Right lobe of liver (tissue), 6 donors: Measurements from ENCODE around the gene SH3RF3. TPM values are rescaled to one million over a fixed set of nuclear protein-coding genes. Genes with fewer than 3 reads are reported as not detected.

ENCODE experiments used
- ATAC-seq, 4 donors: fragments of 200-7000 bp; cut with Tn5 transposase; one replicate each; pipeline ENCODE4 v1.9.1; 2020; ENCODE audit warnings: mild to moderate bottlenecking in 4 of 4, moderate library complexity in 4 of 4
- DNase-seq, 3 donors: peaks; one replicate each; pipeline ENCODE4 v3.0.0-alpha.2; 2020
- H3K27ac ChIP-seq, 3 donors: fragments of 200-600 bp; one replicate each; pipeline ENCODE4 v1.8.0; 2022
- H3K27me3 ChIP-seq, 2 donors: fragments of 200-600 bp; one replicate each; pipeline ENCODE4 v1.8.0; 2022
- H3K36me3 ChIP-seq, 4 donors: fragments of 200-600 bp; sonication (generic) in 1 of 4; one replicate each; pipeline versions ENCODE4 v1.5.1 to v1.8.0; 2017 to 2022; ENCODE audit warnings: control low read depth in 1 of 4
- H3K4me1 ChIP-seq, 4 donors: fragments of 200-600 bp; sonication (generic) in 1 of 4; one replicate each; pipeline versions ENCODE4 v1.5.1 to v1.8.0; 2017 to 2022; ENCODE audit warnings: control low read depth in 1 of 4
- H3K4me3 ChIP-seq, 3 donors: fragments of 200-600 bp; one replicate each; pipeline ENCODE4 v1.8.0; 2022
- H3K9me3 ChIP-seq, 4 donors: fragments of 200-600 bp; sonication (generic) in 1 of 4; one replicate each; pipeline versions ENCODE4 v1.5.1 to v1.8.0; 2017 to 2022; ENCODE audit warnings: control low read depth in 1 of 4
- POLR2A ChIP-seq: fragments of 450-650 bp; IDR thresholded peaks from one replicate; pipeline ENCODE4 v1.6.1; 2017; ENCODE audit warnings: antibody characterized with exemption, mild to moderate bottlenecking
- WGBS: methylation state at CpG from one replicate; pipeline ENCODE4 v1.1.6; 2018; ENCODE audit warnings: low coverage, low lambda C conversion rate; ENCODE audit not compliant: insufficient coverage; ENCODE audit errors: missing lambda C conversion rate; 5-methylcytosine and 5-hydroxymethylcytosine counted together
- intact Hi-C, 2 donors: fragments of 100-400 bp; cut with DNase I; formaldehyde crosslinking; loops; one replicate each; pipeline versions ENCODE4 v1.11.2 to v1.14.1; 2022
- total RNA-seq, 6 experiments: library from RNA; depleted of rRNA in 2 of 6; stranded (reverse); fragments of >200 nt in 2 of 6; fragmentation: NEBNext Ultra II Directional in 3 of 6; extraction: Animal tissue kit (Norgen Biotek cat#: 25700) in 3 of 6; gene quantifications; one replicate each; pipeline versions ENCODE4 v1.1.0 to v1.2.4, GENCODE V29; 2016 to 2023
- TF ChIP-seq, protein P1 (sequence below), 4 donors: fragments of 200-600 bp in 3 of 4; fragments of 450-650 bp in 1 of 4; IDR thresholded peaks; one replicate each; pipeline versions ENCODE4 v1.5.1 to v1.8.0; 2016 to 2022; ENCODE audit warnings: antibody characterized with exemption in 4 of 4, mild to moderate bottlenecking in 2 of 4
- donor health status: DM: no; HTN: yes; CAD: no.
- donor health status: DM: no; HTN: no; CAD: no.
- donor health status: DM: no; HTN: no; CAD: no.
- donor health status: DM: no; HTN: yes; CAD: no.
- donor health status: DM: no; HTN: yes; CAD: no.

The SH3RF3 gene
- total RNA-seq, 6 experiments from 2014 or later, result 0.68 to 1.6 (median 1.2) TPM

DNA sequence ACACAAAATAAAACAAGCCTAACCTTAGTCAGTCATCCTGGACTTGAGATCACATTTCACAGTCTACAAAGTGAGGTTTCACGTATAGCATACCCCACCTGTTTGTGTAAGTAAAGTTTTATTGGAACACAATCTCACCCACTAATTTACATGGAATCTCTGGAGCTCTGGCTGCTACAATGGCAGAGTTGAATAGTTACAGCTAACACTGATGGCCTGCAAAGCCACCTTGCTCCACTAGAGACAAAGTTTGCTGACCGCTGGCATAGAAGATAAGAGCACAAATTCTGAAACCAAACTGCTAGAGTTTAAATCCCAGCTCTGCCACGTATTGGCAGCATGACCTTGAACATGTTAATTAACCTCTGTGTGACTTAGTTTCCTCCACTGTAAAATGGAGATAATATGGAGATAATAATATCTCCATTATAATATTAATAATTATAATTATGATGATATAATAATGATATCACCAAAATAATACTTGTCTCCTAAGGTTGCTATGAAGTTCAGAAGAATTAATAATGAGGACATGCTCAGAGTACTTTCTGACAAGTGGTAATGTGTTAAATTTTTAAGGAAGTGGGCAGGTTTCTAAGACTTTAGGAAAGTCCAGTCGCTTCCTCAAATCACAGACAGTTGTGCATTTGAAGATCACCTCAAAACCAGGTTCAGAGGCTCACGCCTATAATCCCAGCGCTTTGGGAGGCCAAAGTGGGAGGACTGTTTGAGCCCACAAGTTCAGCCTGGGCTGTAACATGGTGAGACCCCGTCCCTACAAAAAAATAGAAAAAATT is 204.6 kb downstream of the SH3RF3 start:
- Histone ChIP-seq H3K36me3 (no peaks in the 10 kb centered on the region), H3K27ac (no peak overlapping the region), H3K4me3 (no peak overlapping the region), H3K4me1 (no peaks in the 10 kb centered on the region), H3K27me3 (no peaks in the 10 kb centered on the region), H3K9me3 (no peaks in the 10 kb centered on the region)
- DNase-seq, result no peak
- 49% methylated on average over 5 of the region's 7 CpGs for WGBS
- ATAC-seq, result peak in 2 of 4 donors; percentile 25 to 36
- TF ChIP-seq, protein P1, sequence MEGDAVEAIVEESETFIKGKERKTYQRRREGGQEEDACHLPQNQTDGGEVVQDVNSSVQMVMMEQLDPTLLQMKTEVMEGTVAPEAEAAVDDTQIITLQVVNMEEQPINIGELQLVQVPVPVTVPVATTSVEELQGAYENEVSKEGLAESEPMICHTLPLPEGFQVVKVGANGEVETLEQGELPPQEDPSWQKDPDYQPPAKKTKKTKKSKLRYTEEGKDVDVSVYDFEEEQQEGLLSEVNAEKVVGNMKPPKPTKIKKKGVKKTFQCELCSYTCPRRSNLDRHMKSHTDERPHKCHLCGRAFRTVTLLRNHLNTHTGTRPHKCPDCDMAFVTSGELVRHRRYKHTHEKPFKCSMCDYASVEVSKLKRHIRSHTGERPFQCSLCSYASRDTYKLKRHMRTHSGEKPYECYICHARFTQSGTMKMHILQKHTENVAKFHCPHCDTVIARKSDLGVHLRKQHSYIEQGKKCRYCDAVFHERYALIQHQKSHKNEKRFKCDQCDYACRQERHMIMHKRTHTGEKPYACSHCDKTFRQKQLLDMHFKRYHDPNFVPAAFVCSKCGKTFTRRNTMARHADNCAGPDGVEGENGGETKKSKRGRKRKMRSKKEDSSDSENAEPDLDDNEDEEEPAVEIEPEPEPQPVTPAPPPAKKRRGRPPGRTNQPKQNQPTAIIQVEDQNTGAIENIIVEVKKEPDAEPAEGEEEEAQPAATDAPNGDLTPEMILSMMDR (IDR thresholded peaks at IDR 0.05), result peak in 3 of 4 donors; percentile 17 to 29 (median 17)
- no peak for TF ChIP-seq POLR2A
- intact Hi-C loops, result no loop called here

DNA sequence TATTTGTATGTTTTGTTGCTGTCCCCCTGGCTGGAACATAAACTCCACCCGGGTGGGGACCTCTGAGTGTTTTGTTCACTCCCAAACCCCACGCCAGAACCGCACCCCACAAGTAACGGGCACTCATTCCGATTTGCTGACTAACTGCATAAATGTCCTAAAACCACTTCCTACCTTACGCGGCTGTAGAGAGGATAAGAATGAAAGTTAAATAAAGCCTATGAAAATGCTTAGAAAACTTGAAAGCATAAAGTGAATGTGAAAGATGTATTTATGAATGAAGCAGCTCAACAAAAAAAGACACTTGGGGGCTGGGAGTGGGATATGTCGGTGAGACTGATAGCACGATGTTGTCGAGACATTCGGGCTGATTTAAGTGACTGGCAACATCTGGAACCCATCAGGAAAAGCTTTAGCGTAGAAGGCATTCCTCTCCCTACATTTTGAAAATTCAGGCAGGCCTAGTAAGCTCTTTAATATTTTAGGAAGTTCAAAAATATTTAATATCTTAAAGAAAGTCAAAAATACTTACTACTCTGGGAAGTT is 206.7 kb downstream of the SH3RF3 start:
- no peaks in the 10 kb centered on the region for H3K36me3 ChIP-seq
- no peaks in the 10 kb centered on the region for H3K4me1 ChIP-seq
- no peak for ATAC-seq
- H3K27me3 ChIP-seq, result no peaks in the 10 kb centered on the region
- TF ChIP-seq, protein P1 (IDR thresholded peaks at IDR 0.05), result no peak
- TF ChIP-seq POLR2A, result no peak
- no peaks in the 10 kb centered on the region for H3K9me3 ChIP-seq
- no peak for DNase-seq
- intact Hi-C loops, result no loop called here
- no peak overlapping the region for H3K27ac ChIP-seq
- 45% methylated on average over 12 of the region's 12 CpGs for WGBS
- H3K4me3 ChIP-seq, result no peak overlapping the region

DNA sequence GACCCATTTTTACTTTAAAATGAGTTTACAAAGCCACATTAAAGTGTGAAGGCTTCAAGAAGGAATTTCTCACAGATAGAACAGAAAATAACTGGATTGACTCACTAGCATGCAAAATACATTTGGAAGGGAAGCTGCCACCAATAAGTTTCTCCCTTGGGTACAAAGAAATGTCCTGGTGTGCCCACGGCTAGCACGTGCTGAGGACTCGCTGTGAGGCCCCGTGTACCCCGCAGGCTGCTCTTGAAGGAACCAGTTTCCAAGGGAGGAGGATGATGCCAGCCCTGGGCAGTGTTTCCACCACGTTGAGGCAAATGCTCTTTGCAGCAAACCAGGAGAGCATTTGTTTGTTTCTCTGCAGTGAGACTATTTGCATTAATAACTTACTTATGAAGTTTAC is 207.3 kb downstream of the SH3RF3 start:
- no peaks in the 10 kb centered on the region for H3K9me3 ChIP-seq
- no peaks in the 10 kb centered on the region for H3K4me1 ChIP-seq
- intact Hi-C loops, result no loop called here
- WGBS, result 32% methylated on average over 4 of the region's 6 CpGs
- no peaks in the 10 kb centered on the region for H3K27me3 ChIP-seq
- no peak overlapping the region for H3K4me3 ChIP-seq
- DNase-seq (no peak), ATAC-seq (no peak)
- TF ChIP-seq, protein P1 (IDR thresholded peaks at IDR 0.05), result no peak
- TF ChIP-seq POLR2A, result no peak
- no peak overlapping the region for H3K27ac ChIP-seq
- H3K36me3 ChIP-seq, result no peaks in the 10 kb centered on the region

DNA sequence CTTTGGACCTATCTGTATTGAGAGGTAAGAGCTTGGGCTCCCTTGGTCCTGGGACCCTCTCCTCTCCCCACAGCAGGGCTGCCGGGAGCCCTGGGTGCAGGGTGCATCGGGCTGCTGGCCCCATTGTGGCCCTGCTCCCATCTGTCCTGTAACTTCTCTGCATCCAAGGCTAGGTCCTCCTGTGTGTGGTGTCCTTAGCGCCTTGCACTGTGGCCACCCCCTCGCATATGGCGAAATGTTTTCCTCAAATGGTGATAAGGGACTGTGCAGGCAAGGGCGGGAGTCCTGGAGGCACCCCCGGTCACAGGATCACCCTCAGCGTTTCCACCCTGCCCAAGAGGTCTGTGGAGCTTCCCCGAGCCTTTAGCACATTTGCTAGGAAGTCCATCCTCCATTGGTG is 208.2 kb downstream of the SH3RF3 start:
- DNase-seq, result peak in 1 of 3 donors; percentile 32
- Histone ChIP-seq H3K4me3 (no peak overlapping the region), H3K27me3 (no peaks in the 10 kb centered on the region), H3K27ac (no peak overlapping the region), H3K4me1 (no peaks in the 10 kb centered on the region), H3K36me3 (no peaks in the 10 kb centered on the region), H3K9me3 (no peaks in the 10 kb centered on the region)
- WGBS, result 60% methylated on average over 1 of the region's 9 CpGs
- ATAC-seq, result no peak
- intact Hi-C loops, result no loop called here
- TF ChIP-seq POLR2A, result no peak
- TF ChIP-seq, protein P1 (IDR thresholded peaks at IDR 0.05), result no peak
